CD4-positive, alpha-beta T cell treated with Interleukin-17A for 4 hours (primary cell): Measurements from ENCODE around the gene CARD19.

Experiments
- DNase-seq: peaks from one replicate; pipeline ENCODE4 v3.0.0-alpha.2; 2020; ENCODE audit warnings: mixed read lengths

The CARD19 gene

GRCh38 chr9:93064392-93065134 lies 31.5 kb upstream of the CARD19 start:
- DNase-seq, result peak; percentile 88

DNA sequence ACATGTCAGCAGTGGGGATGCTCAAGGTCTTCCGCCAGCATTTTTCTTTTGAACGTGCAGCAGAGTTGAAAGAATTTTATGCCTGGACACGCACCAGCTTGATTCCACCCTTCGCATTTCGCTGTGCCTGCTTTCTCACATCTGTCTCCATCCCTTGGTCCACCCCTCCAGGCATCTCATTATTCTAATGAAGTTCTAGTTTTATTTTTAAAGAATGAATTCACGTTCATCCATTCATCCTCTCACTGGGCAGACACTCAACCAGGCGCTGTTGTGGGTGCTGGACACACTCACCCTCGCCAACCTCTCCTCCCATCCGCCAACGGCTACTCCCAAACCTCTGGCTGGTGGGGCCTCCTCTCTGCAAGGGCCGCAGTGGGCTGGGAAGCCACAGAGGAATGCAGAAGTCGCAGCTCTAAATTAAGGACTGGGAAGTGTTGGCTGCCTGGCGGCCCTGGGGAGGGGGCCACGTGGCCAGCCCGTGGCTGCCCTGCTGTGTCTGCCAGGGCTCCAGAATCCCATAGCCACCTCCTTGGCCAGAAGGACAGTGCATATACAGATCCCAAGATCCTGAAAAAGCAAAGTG lies 30.8 kb upstream of the CARD19 start:
- no peak for DNase-seq

GRCh38 chr9:93066978-93067603 lies 28.9 kb upstream of the CARD19 start:
- DNase-seq, result no peak

GRCh38 chr9:93068956-93069355 lies 27.1 kb upstream of the CARD19 start:
- DNase-seq, result no peak

GRCh38 chr9:93071464-93071863 lies 24.6 kb upstream of the CARD19 start:
- no peak for DNase-seq

DNA sequence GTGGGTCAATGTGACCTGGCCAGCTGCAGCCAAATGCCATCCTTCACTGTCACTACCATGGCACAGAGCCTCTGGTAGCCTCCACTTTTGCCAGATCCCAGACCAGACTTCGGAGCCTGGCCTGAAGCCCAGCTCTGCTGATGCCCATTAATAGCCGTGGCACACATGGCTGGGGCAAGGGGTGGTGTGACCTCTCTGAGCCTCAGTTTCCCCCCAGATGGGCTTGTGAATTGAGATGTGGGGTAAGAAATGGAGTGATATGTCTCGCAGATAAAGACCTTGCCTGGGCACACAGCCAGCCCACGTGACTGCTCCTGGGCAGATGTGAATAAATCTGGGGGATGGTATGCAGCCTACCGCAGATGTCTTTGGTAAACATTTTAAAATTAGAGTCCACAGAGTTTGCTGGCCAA lies 23.6 kb upstream of the CARD19 start:
- DNase-seq, result peak; percentile 52

DNA sequence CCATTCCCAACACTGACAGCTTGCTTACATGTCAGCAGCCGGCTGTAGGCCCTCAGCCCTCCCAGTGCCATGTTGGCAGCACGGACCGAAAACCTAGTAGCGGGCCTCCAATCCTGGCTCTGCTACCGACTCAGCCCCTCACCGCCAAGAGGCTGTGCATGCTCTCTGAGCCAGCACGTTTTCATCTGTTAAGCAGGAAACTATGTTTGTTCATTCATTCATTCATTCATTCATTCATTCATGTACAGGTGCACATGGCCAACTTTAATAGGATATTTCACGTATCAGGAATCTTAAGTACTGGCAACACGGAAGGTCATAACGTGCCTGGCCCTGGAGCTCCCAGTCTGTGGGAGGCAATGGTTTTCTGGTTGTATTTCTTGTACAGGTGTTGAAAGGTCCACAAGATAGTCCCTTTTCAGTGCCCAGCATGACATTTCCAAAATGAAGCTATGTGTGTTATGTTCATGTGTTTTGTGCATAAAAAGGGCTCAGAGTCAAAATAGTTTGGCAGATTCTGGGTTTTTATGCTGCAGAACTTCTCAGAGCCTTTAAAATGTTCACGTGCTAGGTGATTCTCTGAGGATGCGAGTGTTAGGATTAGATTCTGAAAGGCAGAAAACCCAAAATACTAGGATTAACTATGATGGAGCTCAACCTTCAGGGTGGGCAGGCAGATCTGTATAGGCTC lies 19.8 kb upstream of the CARD19 start:
- DNase-seq, result no peak

DNA sequence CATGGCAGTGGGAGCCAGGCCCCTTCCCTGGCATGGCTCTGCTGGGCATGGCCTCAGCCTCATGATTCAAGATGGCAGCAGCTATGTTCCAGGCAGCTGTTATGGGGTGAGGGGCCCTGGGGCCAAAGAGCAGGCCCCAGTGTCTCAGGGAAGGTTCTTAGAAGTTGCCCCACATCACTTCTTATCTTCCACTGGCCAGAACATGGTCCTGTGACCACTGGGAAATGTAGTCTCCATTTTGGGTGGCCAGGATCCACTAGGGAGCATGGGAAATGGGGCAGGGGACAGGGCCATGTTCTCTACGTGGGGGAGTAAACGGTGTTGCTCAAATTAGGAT lies 19.3 kb upstream of the CARD19 start:
- no peak for DNase-seq

DNA sequence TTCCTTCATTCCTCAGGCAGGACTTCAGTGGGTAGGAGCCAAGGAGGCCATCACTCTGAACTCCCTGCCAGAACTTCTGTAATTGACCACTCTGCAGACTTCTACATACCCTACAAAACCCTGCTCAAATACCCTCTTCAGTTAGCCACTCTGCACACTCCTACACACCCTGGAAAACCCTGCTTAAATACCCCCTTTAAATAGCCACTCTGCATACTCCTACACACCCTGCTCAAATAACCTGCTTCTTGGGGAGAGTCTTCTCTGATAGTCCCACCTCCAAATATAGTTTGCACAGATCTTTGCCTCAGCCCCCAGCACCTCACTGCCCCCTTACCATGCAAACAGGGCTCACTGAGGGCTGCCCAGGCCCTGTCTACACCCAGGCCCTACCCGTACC lies 18.6 kb upstream of the CARD19 start:
- no peak for DNase-seq

DNA sequence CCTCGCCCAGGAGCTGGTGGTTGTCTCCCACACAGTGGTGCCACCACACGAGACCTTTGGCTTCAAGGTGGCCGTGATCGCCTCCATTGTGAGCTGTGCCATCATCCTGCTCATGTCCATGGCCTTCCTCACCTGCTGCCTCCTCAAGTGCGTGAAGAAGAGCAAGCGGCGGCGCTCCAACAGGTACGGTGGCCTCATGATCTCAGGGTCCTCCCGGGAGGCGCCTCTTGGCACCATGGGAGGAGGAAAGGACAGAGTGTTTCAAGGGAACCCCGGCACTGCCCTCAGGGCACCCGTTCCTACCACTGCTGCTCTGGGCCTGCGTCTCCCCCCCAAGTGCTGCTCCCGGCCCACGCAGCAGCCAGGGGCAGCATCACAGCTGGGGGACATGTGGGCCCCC lies 18.2 kb upstream of the CARD19 start:
- DNase-seq, result no peak

DNA sequence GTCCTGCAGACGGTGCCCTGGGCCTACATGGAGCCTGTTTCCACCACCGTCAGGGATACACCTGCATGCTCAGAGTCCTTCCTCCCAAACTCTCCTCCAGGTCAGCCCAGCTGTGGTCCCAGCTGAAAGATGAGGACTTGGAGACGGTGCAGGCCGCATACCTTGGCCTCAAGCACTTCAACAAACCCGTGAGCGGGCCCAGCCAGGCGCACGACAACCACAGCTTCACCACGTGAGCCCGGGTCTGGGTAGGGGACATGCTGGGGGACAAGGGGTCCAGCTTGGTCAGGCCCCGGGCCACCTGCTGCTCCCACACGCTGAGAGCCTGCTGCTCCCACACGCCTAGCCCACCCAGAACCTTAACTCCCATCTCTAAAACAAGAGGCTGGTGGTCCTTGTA lies 16.6 kb upstream of the CARD19 start:
- DNase-seq, result no peak

GRCh38 chr9:93080406-93080805 lies 15.6 kb upstream of the CARD19 start:
- no peak for DNase-seq

DNA sequence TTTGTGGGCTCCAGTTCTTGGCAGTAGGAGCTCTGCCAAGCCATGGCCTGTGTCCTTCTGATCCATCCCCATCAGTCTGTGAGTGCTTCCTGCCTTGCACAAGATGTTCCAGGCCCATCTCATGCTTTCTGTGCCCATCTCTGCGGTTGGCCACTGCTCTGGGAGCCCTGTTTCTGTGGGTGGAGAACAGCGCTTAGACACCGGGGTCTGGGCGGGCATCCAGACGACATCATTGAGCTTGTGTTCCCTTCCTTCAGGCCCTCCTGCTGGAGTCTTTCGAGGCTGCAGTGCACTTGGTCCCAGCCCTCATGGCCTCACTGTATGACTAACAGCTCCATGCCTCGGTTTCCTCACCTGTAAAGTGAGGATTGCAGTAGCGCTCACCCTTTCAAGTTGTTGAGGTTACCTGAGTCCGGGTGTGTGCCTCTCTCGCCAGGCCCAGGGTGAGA lies 14.9 kb upstream of the CARD19 start:
- DNase-seq, result no peak

- DNase-seq, result no peak
Observed at GRCh38 chr9:93081931-93082330, 14.1 kb upstream of the CARD19 start.

- peak; percentile 33 for DNase-seq
Observed at GRCh38 chr9:93082841-93083411, 13.1 kb upstream of the CARD19 start.

DNA sequence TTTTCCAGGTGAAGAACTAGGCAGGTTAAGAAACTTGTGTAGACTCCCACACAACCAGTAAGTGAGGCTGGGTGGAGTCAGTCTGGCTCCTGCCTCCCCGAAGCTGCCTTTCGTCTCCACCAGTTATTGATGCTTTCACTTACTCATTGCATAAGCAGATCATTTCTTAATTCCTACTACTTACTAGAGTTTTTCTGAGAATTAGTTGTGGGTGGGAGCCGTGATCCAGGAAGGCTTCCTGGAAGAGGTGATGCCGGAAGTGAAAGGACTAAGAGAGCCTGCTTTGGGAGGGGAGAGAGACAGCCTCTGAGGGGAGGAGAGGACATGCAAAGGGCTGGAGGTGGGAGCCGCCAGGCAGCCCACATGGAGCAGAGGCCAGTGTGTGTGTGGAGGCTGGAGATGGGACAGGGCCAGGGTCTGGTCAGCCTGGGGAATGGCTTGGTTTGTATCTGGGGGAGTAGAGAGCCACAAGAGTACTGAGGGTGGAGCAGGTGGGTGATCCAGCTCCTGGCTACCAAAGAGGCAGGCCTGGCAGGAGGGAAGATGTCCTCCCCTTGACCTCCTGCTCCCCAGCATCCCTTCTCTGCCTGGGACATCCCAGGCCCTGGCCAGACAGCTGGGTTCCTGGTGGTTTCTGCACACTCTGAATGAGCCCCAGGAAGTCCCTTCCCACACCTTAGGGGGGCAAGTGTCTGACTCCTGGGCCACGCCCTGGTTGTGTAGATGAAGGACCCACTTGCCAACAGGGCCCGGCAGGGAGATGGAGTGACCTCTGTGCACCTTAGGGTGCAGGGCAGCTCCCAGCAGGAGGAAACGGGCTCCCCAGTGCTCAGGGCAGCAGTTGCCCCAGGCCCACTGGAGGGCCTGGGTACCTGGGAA lies 12.2 kb upstream of the CARD19 start:
- peak; percentile 41 for DNase-seq

DNA sequence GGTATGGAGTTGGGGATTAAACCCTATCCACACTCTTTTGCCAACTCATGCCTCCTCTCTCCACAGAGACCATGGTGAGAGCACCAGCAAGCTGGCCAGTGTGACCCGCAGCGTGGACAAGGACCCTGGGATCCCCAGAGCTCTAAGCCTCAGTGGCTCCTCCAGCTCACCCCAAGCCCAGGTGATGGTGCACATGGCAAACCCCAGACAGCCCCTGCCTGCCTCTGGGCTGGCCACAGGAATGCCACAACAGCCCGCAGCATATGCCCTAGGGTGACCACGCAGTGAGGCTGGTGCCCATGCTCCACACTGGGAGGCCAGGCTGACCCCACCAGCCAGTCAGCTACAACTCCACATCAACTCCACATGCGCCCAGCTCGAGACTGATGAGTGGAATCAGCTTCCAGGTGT lies 11.5 kb upstream of the CARD19 start:
- DNase-seq, result no peak

GRCh38 chr9:93085676-93086075 lies 10.3 kb upstream of the CARD19 start:
- no peak for DNase-seq

DNA sequence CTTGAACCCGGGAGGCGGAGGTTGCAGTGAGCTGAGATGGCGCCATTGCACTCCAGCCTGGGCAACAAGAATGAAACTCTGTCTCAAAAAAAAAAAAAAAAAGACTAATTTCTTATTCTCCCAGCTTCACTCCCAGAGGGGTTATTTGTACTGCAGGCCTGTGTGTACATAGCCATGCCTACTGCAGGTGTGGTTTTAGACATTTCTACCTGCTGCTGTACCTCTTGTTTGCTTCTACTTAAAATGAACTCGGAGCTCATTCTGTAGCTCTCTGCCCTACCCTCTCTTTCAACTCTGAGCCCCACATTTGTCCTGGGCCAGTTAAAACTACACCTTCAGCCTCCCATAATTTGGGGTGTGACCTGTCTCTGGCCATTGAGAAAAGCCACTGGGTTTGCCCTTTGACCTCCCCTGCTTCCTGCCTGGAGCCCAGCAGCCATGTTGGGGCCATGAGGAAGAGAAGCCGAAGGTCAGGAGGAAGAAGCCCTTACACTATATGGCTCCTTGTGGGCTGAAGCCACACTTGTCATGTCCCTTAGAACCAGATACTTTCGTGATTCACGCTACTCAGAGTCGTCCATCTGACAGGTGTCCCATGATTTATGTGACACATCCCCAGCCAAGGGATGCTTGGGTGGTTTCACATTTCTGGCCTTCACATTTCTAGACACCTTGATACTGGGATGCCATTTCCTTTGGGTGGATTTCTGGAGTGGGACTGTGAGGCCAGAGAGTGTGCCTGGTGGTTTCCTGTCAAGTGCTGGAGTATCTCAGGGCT lies 9.4 kb upstream of the CARD19 start:
- no peak for DNase-seq

DNA sequence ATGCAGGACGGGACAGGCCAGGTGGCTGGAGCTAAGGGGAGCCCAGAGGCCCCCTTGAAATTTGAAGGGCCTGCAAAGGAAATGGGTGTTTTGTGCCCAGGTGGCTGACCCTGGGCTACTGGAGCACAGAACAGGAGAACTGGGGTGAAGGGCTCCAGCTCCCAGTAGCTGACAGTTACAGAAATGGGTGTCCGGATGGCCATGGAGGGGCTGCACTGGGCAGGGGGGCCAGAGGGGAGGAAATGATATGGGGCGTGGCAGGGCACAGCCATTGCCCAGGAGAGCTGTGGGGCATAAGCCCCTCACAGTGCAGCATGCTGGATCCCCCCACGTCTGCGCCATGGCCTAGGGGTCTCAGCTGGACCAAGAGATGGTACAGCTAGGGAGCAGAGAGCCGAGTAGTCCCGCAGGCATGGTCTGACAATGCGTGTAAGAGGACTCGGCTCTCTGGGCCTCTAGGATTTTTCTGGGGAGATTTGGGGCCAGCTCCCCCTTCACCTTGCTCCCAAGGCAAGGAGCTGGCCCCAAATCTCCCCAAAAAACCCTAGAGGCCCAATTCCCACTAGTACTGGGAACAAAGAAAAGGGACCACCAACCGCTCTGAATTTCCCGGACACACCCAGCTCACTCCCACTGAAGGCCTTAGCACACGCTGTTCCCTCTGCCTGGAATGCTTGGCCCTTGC lies 7.9 kb upstream of the CARD19 start:
- DNase-seq, result no peak

DNA sequence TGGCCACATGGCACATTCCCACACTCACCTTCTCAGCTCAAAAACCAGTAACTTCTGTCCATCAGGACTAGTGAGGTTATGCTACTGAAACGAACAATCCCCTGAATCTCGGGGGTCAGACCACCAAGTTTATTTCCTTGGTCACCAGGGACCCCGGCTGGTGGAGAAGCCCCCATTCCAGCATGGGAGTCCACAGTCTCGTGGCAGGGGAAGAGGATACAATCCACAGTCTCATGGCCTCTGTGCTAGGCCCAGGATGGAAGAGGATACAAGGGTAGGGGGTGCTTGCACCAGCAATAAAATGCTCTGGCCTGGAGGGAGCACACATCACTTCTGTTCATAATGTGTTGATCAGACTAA lies 7.4 kb upstream of the CARD19 start:
- no peak for DNase-seq
